GM12801 (cell line): ENCODE data around the gene ADARB2.

Experiments
- CTCF ChIP-seq: IDR thresholded peaks from one replicate; pipeline ENCODE4 v1.5.1; 2011; ENCODE audit warnings: control low read depth; ENCODE audit not compliant: insufficient read length; ENCODE audit errors: extremely low read depth

Gene ADARB2

GRCh38 chr10:1625079-1625478 lies 112.2 kb downstream of the ADARB2 start:
- TF ChIP-seq CTCF, result no peak

- TF ChIP-seq CTCF, result no peak
Observed at GRCh38 chr10:1624240-1624639, 113.1 kb downstream of the ADARB2 start.

GRCh38 chr10:1620803-1621202 lies 116.5 kb downstream of the ADARB2 start:
- no peak for TF ChIP-seq CTCF

GRCh38 chr10:1615186-1615954 lies 122.0 kb downstream of the ADARB2 start:
- TF ChIP-seq CTCF, result no peak

- no peak for TF ChIP-seq CTCF
Observed at GRCh38 chr10:1613511-1613910, 123.8 kb downstream of the ADARB2 start.

- TF ChIP-seq CTCF, result no peak
Observed at GRCh38 chr10:1612908-1613307, 124.4 kb downstream of the ADARB2 start.

GRCh38 chr10:1611936-1612550 lies 125.3 kb downstream of the ADARB2 start:
- TF ChIP-seq CTCF, result no peak
